ENCODE data around the gene UBAP1.

DNA sequence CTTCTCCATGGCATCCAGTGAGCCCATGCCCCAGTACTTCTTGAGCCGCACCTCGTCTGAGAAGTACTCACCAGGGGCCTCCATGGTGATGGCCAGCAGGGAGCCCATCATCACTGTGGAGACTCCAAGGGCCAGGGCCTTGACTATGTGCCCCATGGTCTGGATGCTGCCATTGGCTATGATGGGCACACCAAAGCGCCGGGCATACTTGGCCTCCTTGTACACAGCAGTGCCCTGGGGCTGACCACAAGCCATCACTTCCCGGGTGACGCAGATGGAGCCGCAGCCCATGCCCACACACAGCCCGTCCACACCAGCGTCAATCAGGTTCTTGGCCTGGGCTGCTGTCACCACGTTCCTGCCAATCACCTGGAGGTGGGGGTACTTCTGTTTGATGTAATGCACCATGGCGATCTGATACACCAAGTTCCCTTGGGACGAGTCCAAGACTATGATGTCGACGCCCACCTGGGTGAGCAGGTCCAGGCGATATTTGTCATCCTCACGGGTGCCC, 45.4 kb upstream of the UBAP1 start:
- TF ChIP-seq, protein P1, sequence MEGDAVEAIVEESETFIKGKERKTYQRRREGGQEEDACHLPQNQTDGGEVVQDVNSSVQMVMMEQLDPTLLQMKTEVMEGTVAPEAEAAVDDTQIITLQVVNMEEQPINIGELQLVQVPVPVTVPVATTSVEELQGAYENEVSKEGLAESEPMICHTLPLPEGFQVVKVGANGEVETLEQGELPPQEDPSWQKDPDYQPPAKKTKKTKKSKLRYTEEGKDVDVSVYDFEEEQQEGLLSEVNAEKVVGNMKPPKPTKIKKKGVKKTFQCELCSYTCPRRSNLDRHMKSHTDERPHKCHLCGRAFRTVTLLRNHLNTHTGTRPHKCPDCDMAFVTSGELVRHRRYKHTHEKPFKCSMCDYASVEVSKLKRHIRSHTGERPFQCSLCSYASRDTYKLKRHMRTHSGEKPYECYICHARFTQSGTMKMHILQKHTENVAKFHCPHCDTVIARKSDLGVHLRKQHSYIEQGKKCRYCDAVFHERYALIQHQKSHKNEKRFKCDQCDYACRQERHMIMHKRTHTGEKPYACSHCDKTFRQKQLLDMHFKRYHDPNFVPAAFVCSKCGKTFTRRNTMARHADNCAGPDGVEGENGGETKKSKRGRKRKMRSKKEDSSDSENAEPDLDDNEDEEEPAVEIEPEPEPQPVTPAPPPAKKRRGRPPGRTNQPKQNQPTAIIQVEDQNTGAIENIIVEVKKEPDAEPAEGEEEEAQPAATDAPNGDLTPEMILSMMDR (conservative IDR thresholded peaks at IDR 0.05; ENCODE audit: low read depth in 2 of 2): no peak
- TF ChIP-seq EZH2 (IDR thresholded peaks at IDR 0.05; ENCODE audit: low read depth, unreplicated experiment) (no peak), POLR2AphosphoS5 (IDR thresholded peaks at IDR 0.05; ENCODE audit: low read depth) (no peak), JUNB (IDR thresholded peaks at IDR 0.05; ENCODE audit: unreplicated experiment) (no peak), ZNF114 (CRISPR knock-in tag; IDR thresholded peaks at IDR 0.05) (no peak), CREB1 (CRISPR knock-in tag; IDR thresholded peaks at IDR 0.05; ENCODE audit: low read depth) (no peak)
